GM18517 (cell line): ENCODE results near the gene HASPIN.

Source experiments
- ATAC-seq: cut with Tn5 transposase; IDR thresholded peaks from one replicate; pipeline ENCODE4 v1.9.1; 2021; ENCODE audit warnings: mild to moderate bottlenecking, moderate library complexity; ENCODE audit not compliant: unreplicated experiment

HASPIN gene

DNA sequence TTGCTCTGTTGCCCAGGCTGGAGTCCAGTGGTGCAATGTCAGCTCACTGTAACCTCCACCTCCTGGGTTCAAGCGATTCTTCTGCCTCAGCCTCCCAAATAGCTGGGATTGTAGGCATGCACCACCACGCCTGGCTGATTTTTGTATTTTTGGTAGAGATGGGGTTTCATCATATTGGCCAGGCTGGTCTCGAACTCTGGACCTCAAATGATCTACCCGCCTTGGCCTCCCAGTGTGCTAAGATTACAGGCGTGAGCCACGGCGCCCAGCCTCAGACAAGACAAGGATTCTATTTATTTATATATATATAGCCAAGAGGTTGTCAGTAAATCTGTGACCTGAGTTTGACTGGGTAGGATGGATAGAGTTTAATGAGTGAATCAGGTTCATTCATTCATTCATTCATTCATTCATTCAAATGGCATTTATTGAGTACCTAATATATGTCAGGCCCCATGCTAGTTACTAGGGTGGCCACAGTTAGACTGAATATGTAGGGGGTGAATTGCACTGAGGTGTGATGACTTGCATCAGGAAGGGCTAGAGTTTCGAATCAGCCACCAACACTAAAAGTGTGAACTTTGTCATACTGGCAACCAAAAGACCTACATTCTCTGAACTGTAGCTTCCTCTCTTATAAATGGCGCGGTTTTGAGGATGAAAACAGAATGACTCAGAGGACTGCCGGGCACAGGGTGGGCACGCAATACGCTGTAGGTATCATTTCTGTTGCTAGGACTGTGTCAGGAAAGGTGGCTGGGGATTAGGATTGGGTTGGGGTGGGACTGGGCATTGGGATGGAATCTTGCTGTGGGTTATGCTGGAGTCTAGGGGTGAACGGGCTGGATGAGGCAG lies 39.4 kb downstream of the HASPIN start:
- ATAC-seq = peak; percentile 69

DNA sequence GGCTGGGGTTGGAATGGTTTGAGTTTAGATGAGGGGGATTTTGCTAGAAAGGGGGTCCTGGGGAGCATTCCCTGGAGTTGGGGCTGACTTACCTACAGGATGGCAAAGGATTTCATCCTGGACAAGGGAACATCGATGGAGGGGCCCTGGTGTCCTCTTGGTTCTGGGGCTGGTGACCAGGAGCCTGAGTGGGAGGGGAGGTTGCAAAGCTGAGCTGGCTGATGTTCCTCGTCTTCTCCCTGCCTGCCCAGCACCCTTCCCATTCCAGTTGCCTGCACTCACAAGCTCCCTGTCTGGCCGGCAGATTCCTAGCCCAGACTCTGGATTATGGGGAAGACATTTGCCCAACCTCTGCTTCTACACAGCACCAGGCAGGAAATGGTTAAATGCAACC lies 40.1 kb downstream of the HASPIN start:
- ATAC-seq = no peak

DNA sequence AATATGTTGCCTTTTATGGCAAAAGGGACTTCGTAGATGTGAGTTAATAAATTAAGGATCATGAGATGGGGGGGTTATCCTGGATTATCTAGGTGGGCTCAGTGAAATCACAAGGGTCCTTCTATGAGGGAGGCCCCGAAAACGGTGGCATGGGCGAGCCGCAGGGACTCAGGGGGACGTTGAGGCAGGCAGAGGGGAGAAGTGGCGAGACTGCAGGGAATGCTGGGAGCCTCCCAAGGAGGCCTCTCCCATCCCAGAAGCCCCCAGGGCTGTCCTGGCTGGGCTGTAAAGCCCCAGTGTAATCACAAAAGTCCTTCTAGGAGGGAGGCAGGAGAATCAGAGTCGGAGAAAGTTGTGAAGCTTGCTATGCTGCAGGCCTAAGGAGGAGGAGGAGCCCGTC lies 42.3 kb downstream of the HASPIN start:
- ATAC-seq = no peak

DNA sequence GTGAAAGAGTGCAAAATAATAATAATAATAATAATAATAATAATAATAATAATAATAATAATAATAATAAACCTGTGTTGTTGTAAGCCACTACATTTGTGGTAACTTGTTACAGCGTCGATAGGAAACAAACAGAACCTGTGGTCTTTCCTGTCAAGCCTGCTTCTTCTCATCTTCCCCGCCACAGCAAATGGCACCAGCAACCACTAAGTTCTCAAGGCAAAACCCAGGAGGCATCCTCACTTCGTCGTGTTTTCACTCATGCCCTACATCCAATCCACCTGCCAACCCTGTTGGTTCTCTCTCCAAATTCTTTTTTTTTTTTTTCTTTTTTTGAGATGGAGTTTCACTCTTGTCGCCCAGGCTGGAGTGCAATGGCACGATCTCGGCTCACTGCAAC lies 43.1 kb downstream of the HASPIN start:
- ATAC-seq = no peak

DNA sequence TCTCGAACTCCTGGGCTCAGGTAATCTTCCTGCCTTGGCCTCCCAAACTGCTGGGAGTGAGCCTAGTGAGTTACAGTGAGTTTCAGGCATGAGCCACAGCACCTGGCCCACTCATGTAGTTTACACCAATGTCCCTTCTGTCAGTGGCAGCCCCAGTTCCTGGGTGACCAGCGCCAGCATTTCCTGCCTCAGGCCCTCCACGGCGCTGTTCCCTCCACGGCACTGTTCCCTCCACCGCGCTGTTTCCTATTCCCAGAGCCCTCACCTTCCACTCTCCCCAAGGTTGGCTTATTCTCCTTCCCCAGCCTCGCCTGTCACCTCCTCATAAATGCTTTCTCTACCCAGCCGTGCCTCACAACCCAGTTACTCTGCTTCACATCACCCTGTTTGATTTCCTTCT lies 44.6 kb downstream of the HASPIN start:
- no peak for ATAC-seq

DNA sequence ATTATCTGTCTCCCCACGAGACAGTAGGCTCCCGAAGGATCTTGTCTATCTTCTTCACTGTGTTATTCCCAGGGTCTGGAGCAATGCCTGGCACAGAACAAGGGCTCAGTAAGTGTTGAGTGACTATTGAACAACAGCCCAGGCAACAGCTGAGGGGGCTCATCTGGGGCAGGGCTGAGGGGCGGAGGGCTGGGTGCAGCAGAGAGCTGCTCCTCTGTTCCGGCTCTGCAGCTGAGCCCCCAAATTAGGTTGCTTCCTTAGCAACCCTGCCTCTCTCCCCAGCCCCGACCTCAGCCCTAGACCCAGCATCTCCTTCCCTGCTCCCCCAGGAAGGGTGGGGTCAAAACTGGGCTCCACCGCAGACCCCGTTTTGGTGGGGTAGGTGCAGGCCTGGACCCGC lies 45.1 kb downstream of the HASPIN start:
- no peak for ATAC-seq

DNA sequence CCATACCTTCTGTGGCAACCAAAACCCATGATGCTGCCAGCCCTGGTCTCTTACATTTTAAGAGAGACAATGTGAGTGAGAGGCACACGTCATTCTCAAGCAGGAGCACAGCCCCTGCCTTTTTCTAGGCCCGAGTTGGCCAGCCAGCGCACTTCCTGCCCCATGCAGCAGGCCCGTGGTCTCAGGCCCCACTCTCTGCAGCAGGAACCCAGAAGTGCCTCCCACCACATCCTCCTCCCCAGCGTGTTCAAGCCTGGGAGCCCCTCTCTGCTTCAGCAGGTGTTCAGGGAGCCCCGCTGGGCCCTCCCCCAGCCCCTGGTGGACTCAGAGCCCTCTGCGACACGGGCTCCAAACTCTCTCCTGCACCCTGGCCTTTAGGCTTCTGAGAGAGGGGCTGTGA lies 46.8 kb downstream of the HASPIN start:
- no peak for ATAC-seq

DNA sequence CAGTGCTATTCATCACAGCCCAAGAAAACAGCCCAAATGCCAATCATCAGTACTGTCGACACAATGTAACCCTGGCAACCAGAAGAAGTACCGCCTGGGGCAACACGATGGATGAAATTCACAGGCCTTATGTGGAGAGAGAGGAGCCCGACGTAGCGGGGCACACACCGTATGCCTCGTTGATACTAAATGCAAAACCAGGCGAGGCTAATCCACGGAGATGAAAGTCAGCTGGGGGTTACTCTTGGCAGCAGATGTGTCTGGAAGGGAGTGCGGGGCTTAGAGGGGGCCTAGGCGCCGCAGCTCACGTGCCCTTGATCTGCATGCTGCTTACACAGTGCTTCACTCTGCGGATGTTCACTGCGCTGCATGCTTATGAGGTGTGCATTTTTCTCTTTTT lies 47.4 kb downstream of the HASPIN start:
- ATAC-seq = no peak

DNA sequence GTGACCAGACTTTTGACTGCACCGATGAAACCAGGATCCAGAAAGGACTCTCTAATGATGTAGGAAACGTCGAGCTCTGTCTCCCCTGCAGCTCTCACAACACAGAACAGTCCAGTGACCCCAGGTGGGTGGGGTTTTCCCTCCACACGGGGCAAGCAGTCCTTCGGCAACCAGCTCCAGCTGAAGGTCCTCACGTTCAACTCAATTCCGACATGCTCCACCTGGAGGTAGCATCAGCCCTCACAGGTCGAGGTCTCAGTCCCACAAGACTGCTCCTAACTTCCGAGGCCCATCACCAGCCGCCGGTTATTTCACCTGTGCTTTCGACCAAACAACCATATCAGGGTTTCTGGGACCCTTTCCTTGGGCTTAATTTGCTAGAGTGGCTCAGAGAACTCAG lies 49.1 kb downstream of the HASPIN start:
- ATAC-seq = no peak

DNA sequence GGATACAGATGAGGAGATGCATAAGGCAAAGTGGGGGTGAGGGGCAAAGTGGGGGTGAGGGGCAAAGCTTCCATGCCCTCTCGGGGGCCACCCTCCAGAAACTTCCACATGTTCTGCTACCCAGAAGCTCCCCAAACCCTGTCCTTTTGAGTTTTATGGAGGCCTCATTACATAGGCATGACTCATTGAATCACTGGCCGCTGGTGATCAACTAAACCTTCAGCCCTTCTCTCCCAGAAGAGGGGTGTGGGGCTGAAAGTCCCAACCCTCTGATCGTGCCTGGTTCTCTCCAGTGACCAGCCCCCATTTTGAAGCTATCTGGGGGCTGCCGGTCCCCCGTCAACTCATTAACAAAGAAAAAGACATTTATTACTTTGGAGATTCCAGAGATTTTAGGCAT lies 49.8 kb downstream of the HASPIN start:
- no peak for ATAC-seq

DNA sequence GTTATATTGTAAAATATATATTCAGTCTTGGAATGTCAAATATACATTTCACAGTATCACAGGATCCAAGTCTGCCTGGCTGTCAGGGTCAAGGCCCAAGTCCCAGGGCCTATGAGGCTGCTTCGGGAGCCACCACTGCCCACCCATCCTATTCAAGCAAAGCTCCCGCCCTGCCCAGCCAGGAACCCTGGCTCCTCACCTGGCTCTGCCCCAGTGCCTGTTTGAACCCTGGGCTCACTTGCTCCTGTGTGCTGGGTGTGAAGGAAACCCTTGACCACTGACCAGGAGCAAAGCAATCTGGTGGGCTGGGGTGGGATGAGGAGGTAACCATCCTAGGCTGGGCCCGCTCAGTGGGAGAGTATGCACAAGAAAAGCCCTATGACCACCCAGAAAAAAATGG lies 50.3 kb downstream of the HASPIN start:
- no peak for ATAC-seq
